BLaER1 treated with 17β-estradiol and CSF1 and Interleukin-3, amounts not matched to agents 10 nM and 100 nM (cell line): ENCODE measurements around the gene MSI2.
A peak's percentile ranks its signal among the peaks of the same experiment; 100 is the strongest.

Source experiments
- H3K27ac ChIP-seq, 11 experiments: shearing (Covaris generic); formaldehyde crosslinking; 2 replicates each; pipeline ENCODE4 v1.8.1; 2022
- H3K27me3 ChIP-seq, 11 experiments: shearing (Covaris generic); formaldehyde crosslinking; 2 replicates each; pipeline ENCODE4 v1.8.1; 2022
- H3K36me3 ChIP-seq, 11 experiments: shearing (Covaris generic); formaldehyde crosslinking; 2 replicates each; pipeline ENCODE4 v1.8.1; 2022
- H3K4me1 ChIP-seq, 10 experiments: shearing (Covaris generic); formaldehyde crosslinking; 2 replicates each; pipeline ENCODE4 v1.8.1; 2022
- H3K4me2 ChIP-seq, 11 experiments: shearing (Covaris generic); formaldehyde crosslinking; 2 replicates each; pipeline ENCODE4 v1.8.1; 2022
- H3K4me3 ChIP-seq, 10 experiments: shearing (Covaris generic); formaldehyde crosslinking; 2 replicates each; pipeline ENCODE4 v1.8.1; 2022
- H3K9ac ChIP-seq, 11 experiments: shearing (Covaris generic); formaldehyde crosslinking; 2 replicates each; pipeline ENCODE4 v1.8.1; 2022
- H3K9me3 ChIP-seq, 11 experiments: shearing (Covaris generic); formaldehyde crosslinking; replicated peaks in 1 of 11; 2 replicates each; pipeline ENCODE4 v1.8.1; 2022
- H4K20me1 ChIP-seq, 11 experiments: shearing (Covaris generic); formaldehyde crosslinking; 2 replicates each; pipeline ENCODE4 v1.8.1; 2022
- Cebpa-rat ChIP-seq, 11 experiments: shearing (Covaris generic); IDR thresholded peaks; 2 replicates each; pipeline ENCODE4 v1.8.1; 2022

The MSI2 gene

DNA sequence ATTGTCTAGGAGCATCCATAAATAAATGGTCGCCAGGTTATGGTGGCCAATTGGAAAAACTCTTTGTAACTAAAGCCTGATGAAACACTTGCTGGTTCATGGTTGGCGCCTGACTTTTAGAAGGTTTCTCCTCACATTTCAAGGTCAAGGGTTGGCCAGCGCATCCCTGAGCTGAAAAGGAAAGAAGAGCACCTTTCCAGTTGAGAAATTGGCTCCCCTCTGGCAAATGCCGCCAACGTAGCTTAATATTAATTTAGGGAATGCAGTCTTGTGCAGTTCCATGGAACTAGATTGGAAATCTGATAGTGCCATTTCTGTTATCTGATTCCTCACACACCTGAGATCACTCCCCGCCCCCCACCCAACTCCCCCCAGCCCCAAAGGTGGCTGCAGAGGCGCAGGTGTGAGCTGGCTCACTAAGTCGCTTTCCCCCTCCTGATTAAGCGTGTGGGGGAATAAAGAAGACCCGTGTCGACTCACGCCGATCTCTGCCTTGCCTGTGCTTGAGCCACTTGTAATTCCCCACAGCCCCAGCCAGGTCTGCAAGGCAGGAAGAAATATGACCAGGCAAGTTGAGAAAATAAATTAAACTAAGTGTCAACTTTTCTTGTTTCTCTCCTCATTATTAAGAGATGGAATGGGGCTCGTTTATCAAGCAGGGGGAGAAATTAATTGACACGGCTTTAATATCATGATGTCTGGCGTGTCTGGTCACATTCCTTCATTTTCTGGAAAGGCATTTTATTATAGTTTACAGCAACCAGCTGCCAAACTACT lies 331.1 kb downstream of the MSI2 start:
- Histone ChIP-seq H3K4me2 (no peak overlapping the region), H3K4me1 (peaks cover 0 to 63% (median 9%) of the 10 kb centered on the region in 10 experiments; a peak in 13 of 20 replicates), H3K4me3 (no peak overlapping the region), H4K20me1 (peaks cover 0 to 31% (median 0%) of the 10 kb centered on the region in 11 experiments; a peak in 3 of 22 replicates), H3K9me3 (peaks cover 0 to under 1% (median 0%) of the 10 kb centered on the region in 11 experiments; a peak in 1 of 22 replicates), H3K27ac (no peak overlapping the region; a peak in 1 of 22 replicates), H3K9ac (no peak overlapping the region), H3K27me3 (no peaks in the 10 kb centered on the region), H3K36me3 (peaks cover 0 to 93% (median 62%) of the 10 kb centered on the region in 11 experiments; a peak in 18 of 22 replicates)
- TF ChIP-seq Cebpa-rat (IDR thresholded peaks at IDR 0.05) = no peak

DNA sequence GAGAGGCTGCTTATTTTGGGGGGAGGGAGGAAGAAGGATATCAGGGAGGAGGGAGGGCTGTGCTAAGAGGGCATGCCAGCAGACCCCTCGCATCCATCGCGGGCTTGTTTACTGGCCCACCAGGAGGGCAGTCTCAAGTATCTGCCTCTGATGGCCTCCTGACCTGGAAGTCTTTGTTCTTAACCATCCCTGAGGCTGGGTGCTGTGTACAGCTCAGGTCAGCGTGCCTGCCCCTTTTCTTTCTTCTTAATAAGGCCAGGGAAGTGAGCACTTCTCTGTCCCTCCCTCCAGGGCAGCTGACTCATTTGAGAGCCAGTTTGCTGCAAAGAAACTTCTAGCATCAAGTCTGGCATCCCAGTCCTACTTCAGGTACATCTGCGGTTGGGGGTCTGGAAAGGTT lies 331.8 kb downstream of the MSI2 start:
- Histone ChIP-seq H3K9me3 (peaks cover 0 to 7% (median 0%) of the 10 kb centered on the region in 11 experiments; a peak in 1 of 22 replicates), H3K27ac (no peak overlapping the region; a peak in 1 of 22 replicates), H4K20me1 (peaks cover 0 to 31% (median 0%) of the 10 kb centered on the region in 11 experiments; a peak in 3 of 22 replicates), H3K36me3 (peaks cover 0 to 93% (median 62%) of the 10 kb centered on the region in 11 experiments; a peak in 18 of 22 replicates), H3K9ac (no peak overlapping the region), H3K4me1 (peaks cover 0 to 70% (median 16%) of the 10 kb centered on the region in 10 experiments; a peak in 15 of 20 replicates), H3K4me3 (no peak overlapping the region), H3K4me2 (no peak overlapping the region), H3K27me3 (no peaks in the 10 kb centered on the region)
- TF ChIP-seq Cebpa-rat (IDR thresholded peaks at IDR 0.05) = no peak

DNA sequence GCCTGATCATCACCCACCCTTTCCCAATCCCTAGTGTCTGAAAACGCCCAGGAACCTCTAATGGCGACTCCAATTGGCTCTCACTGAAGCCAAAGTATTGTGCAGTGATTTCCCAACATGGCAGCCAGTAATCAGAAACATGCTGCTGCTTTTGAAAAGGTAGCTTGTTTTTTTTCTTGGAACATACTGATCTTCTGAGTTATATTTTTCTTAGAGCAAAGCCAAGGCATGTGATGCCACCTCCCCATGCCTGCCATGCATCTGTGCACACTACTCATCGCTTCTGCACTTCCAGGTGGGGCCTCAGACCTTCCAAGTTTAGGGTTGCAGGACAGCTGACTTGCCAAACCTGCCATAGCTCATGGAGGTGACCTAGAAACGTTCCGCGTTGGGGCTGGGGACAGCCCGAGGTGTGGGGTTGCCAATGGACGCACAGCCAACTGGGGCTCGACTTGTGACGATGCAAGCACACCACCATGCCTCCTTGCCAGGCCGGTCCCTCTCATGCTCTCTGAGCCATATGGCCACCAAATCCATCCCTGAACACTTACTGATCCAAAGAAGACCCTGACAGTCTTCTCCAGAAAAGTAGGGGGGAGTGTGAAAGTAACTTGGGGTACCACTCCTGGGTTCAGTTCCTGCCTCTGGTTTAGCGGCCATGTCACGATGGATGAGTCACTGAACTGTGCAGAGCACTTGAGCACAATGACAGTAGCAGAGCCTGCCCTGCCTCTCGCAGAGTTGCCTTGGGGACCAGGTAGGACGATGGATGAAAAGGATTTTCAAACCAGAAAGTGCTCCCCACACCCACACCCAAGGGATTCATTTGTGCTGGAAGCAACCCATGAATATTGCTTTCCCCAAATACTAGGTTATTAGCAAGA lies 333.1 kb downstream of the MSI2 start:
- TF ChIP-seq Cebpa-rat (IDR thresholded peaks at IDR 0.05) = no peak
- H4K20me1 ChIP-seq = peaks cover 0 to 22% (median 0%) of the 10 kb centered on the region in 11 experiments; a peak in 3 of 22 replicates
- no peaks in the 10 kb centered on the region for H3K27me3 ChIP-seq
- H3K9ac ChIP-seq = no peak overlapping the region
- H3K4me1 ChIP-seq = peaks cover 4 to 79% (median 29%) of the 10 kb centered on the region in 10 experiments
- H3K4me2 ChIP-seq = peak overlapping the region in 4 of 11 experiments; percentile 2 to 18 (median 10); a peak in 7 of 22 replicates
- H3K9me3 ChIP-seq = peaks cover 0 to 17% (median 3%) of the 10 kb centered on the region in 11 experiments; a peak in 9 of 22 replicates
- H3K36me3 ChIP-seq = peaks cover 0 to 93% (median 62%) of the 10 kb centered on the region in 11 experiments; a peak in 18 of 22 replicates
- H3K4me3 ChIP-seq = no peak overlapping the region
- no peak overlapping the region for H3K27ac ChIP-seq

DNA sequence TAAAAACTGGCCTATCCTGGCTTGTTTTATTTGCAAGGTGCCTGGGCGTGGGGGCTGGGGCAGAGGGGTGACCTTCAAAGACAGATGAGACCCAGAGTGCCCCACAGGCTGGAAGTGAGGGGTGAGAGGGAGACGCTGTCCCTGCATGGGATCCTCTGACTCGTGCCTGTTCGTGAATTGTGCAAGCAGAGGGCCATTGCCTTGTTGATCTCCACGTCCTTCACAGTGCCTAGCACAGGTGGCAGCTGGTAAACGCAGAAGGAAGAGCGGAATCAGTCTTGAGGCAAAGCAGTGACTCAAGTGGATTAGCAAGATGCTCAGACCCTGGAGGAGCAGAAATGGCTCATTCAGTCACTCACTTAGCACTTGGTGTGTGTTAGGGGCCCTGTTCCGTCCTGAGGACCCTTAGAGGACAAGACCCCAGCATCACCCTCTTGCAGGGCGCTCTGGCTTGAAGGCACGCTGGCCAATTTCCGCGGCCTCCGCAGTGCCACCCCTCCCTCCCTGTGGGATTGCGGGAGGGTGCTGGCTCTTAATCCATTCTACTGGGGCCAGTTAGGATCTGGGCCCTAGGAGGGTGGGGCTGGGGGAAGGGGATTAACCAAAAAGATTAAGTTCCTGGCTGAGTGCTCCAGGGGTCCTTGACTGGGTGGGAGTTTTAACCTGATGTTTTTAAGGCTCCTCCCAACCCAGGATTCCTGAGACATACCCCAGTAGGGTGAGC lies 337.6 kb downstream of the MSI2 start:
- H3K9me3 ChIP-seq = peaks cover 8 to 31% (median 16%) of the 10 kb centered on the region in 11 experiments
- H3K4me2 ChIP-seq = peak overlapping the region; percentile 26 to 70 (median 58); a peak in 20 of 22 replicates
- no peak overlapping the region for H3K9ac ChIP-seq
- no peaks in the 10 kb centered on the region; a peak in 2 of 22 replicates for H4K20me1 ChIP-seq
- TF ChIP-seq Cebpa-rat (IDR thresholded peaks at IDR 0.05) = no peak
- H3K4me1 ChIP-seq = peaks cover 28 to 92% (median 65%) of the 10 kb centered on the region in 10 experiments
- no peak overlapping the region for H3K4me3 ChIP-seq
- H3K27me3 ChIP-seq = no peaks in the 10 kb centered on the region
- H3K36me3 ChIP-seq = peaks cover 0 to 88% (median 30%) of the 10 kb centered on the region in 11 experiments; a peak in 18 of 22 replicates
- H3K27ac ChIP-seq = peak overlapping the region in 5 of 11 experiments; percentile 9 to 63 (median 39); a peak in 7 of 22 replicates

DNA sequence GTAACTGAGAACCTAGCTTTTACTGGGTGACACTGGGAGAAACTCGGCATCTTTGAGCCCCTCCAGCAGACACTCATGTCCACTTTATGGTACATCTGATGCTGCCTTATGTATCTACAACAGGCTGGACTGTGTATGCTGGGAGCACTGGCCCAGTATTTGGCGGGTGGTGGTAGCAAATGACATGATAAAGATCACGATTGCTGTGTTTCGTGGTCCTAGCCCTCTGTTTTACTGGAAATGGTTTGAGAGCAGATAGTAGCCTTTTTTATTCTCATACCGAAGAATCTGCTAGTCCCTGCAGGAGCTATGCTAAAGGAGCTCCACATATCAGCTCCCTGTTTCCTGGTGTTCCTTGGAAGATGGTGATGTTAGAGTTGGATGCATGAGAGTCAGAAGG lies 338.4 kb downstream of the MSI2 start:
- peak overlapping the region in 6 of 11 experiments; percentile 9 to 63 (median 34); a peak in 8 of 22 replicates for H3K27ac ChIP-seq
- H3K36me3 ChIP-seq = peaks cover 0 to 88% (median 21%) of the 10 kb centered on the region in 11 experiments; a peak in 15 of 22 replicates
- H3K9me3 ChIP-seq = peaks cover 8 to 31% (median 16%) of the 10 kb centered on the region in 11 experiments
- no peak for TF ChIP-seq Cebpa-rat (IDR thresholded peaks at IDR 0.05)
- peak overlapping the region in 10 of 11 experiments; percentile 38 to 70 (median 59); a peak in 20 of 22 replicates for H3K4me2 ChIP-seq
- no peak overlapping the region for H3K9ac ChIP-seq
- no peaks in the 10 kb centered on the region; a peak in 2 of 22 replicates for H4K20me1 ChIP-seq
- H3K4me3 ChIP-seq = 0 out of 20 replicates have a peak overlapping the region, but pooled peaks of 1 of the 10 experiments have one; percentile 8
- H3K4me1 ChIP-seq = peaks cover 37 to 92% (median 73%) of the 10 kb centered on the region in 10 experiments
- H3K27me3 ChIP-seq = no peaks in the 10 kb centered on the region

DNA sequence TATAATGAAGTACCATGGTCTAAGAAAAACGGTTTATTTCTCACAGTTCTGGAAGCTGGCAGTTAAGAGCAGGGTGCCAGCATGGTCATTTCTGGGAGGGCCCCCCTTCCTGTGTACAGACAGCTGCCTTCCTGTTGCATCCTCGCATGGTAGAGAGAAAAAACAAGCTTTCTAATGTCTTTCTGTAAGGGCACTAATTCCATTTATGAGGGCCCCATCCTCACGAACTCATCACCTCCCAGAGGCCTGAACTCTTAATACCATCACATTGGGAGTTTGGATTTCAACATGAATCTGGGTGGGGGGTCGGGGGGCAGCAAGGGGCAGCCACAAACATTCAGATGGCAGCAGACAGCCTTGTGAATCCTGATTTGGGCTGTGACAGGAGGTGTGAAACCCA lies 339.1 kb downstream of the MSI2 start:
- Histone ChIP-seq H3K9ac (peak overlapping the region in 1 of 11 experiments; percentile 16; a peak in 1 of 22 replicates), H3K4me2 (peak overlapping the region in 10 of 11 experiments; percentile 15 to 70 (median 59); a peak in 18 of 22 replicates), H3K36me3 (peaks cover 0 to 88% (median 16%) of the 10 kb centered on the region in 11 experiments; a peak in 13 of 22 replicates), H3K27me3 (no peaks in the 10 kb centered on the region), H3K9me3 (peaks cover 8 to 31% (median 16%) of the 10 kb centered on the region in 11 experiments), H3K27ac (peak overlapping the region in 4 of 11 experiments; percentile 2 to 63 (median 40); a peak in 8 of 22 replicates), H3K4me1 (peaks cover 44 to 94% (median 79%) of the 10 kb centered on the region in 10 experiments), H3K4me3 (0 out of 20 replicates have a peak overlapping the region, but pooled peaks of 1 of the 10 experiments have one; percentile 8), H4K20me1 (no peaks in the 10 kb centered on the region; a peak in 2 of 22 replicates)
- TF ChIP-seq Cebpa-rat (IDR thresholded peaks at IDR 0.05) = no peak

DNA sequence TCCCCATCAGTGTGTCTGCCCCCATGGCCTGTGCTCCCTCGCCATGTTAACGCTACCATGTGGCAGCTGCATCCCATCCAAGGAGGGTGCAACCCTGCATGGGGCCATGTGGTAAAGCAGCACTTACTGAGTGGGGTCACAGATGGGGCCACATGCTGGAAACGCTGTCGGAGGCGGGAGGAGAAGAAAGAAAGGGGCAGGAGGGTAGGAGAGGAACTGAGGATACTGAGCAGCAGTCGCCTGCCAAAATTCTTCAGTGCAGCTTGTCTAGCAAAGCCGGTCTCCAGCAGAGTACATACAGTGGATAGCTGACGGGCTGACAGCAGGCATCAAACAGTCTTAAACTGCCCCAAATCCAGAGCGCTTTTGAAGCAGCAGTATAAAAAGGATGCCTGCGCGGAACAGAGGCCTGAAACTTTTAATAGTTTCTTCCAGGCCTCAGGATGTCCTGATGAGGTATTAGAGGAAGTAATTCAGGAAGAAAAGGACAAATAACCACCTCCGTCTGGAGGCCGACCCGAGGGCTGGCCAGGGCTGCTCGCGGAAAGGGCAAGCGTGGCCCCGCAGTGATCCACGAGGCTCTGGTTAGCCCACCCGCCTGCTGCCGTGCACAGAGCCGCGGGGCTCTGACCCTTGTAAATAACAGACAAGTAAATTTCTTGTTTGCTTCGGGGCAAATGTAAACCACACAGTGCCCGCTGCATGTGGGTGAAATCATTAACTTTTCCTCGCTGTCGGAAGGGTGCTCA lies 339.8 kb downstream of the MSI2 start:
- no peak for TF ChIP-seq Cebpa-rat (IDR thresholded peaks at IDR 0.05)
- Histone ChIP-seq H3K9ac (peak overlapping the region in 6 of 11 experiments; percentile 1 to 32 (median 17); a peak in 6 of 22 replicates), H3K4me1 (peaks cover 51 to 96% (median 86%) of the 10 kb centered on the region in 10 experiments), H3K9me3 (peaks cover 8 to 31% (median 16%) of the 10 kb centered on the region in 11 experiments), H3K36me3 (peaks cover 0 to 88% (median 17%) of the 10 kb centered on the region in 11 experiments; a peak in 13 of 22 replicates), H4K20me1 (no peaks in the 10 kb centered on the region; a peak in 2 of 22 replicates), H3K27me3 (no peaks in the 10 kb centered on the region), H3K4me2 (peak overlapping the region in 10 of 11 experiments; percentile 15 to 70 (median 59); a peak in 19 of 22 replicates), H3K4me3 (no peak overlapping the region; a peak in 1 of 20 replicates), H3K27ac (peak overlapping the region in 7 of 11 experiments; percentile 31 to 66 (median 40); a peak in 10 of 22 replicates)
